IPS-NIHi11 (cell line): ENCODE data around the gene PIP.
"Not testable (repeated sequence)": the region's sequence is repeated elsewhere in the genome, so short reads cannot be mapped to it uniquely, and the experiment has no call there.

Experiments
- DNase-seq: peaks from one replicate; pipeline ENCODE4 v3.0.0; 2012; ENCODE audit warnings: mixed read lengths, low spot score

PIP gene, protein sequence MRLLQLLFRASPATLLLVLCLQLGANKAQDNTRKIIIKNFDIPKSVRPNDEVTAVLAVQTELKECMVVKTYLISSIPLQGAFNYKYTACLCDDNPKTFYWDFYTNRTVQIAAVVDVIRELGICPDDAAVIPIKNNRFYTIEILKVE

DNA sequence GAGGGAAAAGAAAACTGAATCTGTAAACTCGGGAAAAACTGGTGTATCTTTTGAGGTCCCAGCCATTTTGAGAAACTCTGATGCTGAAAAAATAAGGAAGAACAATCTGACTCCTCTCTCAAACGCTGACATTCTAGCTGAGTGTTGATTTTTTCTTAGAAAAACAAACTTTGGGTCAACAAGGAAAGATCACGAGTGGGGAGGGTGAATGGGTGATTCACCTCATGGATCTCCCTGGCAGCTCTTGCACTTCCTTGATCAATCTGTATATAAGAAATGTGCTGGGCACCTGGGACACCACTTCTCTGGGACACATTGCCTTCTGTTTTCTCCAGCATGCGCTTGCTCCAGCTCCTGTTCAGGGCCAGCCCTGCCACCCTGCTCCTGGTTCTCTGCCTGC lies at the start of gene PIP:
TSS of gene PIP (plus strand) at position 297 of the 400 bp plus-strand sequence. CDS start at position 337, 40 bp downstream.
- no peak for DNase-seq

DNA sequence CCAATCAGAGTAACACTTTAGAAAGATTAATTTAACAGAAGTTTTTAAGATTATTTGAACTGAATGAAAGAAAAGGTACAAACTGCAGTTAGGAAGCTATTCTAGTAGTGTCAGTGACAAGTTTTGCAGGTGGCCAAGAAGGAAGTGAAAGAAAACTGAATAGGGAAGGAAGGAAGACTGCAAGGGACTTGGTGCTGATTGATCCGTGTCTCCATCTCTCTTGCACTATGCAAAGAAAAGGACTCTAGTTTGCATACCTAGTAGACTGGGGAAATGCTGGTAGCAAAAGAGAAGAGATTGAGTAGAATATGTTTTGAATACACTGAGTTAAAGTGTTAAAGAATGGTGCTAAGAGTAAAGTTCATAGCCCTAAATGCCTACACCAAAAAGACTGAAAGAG lies 46.8 kb upstream of the PIP start:
- no peak for DNase-seq

DNA sequence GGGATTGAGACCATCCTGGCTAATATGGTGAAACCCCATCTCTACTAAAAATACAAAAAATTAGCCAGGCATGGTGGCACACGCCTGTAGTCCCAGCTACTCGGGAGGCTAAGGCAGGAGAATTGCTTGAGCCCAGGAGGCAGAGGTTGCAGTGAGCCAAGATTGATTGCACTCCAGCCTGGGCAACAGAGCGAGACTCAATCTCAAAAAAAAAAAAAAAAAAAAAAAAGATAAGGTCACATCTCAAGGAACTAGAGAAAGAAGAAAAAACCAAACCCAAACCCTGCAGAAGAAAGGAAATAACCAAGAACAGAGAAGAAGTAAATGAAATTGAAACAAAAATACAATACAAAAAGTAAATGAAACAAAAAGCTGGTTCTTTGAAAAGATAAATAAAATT lies 46.3 kb upstream of the PIP start:
- not testable (repeated sequence) for DNase-seq

DNA sequence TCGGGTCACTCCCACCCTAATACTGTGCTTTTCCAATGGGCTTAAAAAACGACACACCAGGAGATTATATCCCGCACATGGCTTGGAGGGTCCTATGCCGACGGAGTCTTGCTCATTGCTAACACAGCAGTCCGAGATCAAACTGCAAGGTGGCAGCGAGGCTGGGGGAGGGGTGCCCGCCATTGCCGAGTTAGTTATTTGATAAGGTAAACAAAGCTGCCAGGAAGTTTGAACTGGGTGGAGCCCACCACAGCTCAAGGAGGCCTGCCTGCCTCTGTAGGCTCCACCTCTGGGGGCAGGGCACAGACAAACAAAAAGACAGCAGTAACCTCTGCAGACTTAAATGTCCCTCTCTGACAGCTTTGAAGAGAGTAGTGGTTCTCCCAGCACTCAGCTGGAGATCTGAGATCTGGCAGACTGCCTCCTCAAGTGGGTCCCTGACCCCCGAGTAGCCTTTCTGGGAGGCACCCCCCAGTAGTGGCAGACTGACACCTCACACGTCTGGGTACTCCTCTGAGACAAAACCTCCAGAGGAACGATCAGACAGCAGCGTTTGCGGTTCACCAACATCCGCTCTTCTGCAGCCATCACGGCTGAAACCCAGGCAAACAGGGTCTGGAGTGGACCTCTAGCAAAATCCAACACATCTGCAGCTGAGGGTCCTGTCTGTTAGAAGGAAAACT lies 43.2 kb upstream of the PIP start:
- not testable (repeated sequence) for DNase-seq

DNA sequence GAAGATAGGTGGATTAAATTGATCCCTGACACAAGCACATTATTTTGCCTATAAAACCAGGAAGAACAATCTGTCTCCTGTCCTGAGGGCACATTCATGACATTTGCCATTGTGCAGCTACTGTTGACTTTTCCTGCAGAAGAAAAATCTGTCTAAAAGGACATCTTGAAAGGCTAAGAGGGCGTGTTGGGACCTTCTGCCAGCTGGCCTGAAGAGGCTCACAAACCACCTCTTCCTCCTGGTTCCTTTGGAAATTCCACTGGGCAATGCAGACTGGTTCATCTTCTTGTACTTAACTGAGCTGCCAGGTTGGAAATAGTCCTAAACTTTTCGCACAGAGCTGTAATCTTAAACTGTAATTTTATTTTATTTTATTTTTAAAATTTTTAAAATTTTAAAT lies 35.7 kb upstream of the PIP start:
- no peak for DNase-seq

DNA sequence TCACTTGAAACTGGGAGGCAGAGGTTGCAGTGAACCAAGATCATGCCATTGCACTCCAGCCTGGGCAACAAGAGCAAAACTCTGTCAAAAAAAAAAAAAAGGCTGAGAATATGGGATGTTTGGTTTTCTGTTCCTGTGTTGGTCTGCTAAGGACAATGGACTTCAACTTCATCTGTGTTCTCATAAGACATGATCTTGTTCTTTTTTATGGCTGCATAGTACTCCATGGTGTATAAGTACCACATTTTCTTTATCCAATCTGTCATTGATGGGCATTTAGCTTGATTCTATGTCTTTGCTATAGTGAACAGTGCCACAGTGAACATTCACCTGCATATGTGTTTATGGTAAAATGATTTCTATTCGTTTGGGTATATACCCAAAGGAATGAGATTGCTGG lies 32.3 kb upstream of the PIP start:
- DNase-seq: not testable (repeated sequence)

DNA sequence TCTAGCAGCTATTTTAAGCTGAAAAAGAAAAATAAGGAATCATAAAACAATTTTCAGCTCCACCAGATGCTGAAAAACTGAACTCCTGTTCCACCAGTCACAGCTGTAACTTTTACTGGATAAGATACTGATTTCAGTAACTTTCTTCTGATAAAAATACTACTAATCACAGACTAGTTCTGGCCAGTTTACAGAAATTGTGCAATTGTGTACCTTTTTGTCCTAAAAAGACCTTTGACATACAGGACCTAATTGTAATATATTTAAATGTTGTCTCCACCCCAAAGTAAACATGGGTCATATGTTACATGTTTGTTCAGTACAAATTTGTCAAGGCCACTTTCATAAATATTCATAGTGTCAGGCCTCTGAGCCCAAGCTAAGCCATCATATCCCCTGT lies 27.1 kb upstream of the PIP start:
- no peak for DNase-seq

DNA sequence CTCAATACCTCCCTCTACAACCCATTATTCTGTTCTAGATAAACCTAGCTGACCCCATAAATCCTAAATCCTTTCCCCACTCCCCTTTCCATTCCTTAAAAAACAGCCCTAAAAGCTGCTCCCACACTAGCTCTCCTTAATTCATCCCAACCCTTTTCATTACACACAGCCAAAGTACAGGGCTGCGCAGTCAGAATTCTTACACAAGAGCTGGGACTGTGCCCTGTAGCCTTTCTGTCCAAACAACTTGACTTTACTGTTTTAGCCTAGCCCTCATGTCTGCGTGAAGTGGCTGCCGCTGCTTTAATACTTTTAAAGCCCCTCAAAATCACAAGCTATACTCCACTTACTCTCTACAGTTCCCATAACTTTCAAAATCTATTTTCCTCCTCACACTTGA lies 23.9 kb upstream of the PIP start:
- not testable (repeated sequence) for DNase-seq

DNA sequence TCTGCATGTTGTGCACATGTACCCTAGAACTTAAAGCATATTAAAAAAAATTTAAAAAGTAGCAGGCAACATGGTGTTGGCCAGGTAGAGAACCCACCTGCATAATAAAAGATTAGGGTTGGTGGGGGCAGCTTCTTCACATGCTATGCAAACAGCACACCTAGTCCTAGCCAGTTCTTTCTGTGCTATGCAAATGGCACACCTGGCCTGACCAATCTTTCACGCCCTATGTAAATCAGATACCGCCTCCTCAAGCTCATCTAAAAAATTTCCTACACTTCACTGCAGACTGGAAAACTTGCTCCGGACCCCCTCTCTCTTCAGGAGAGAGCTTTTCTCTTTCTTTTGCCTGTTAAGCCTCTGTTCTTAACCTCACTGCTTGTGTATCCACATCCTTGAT lies 14.5 kb upstream of the PIP start:
- no peak for DNase-seq

DNA sequence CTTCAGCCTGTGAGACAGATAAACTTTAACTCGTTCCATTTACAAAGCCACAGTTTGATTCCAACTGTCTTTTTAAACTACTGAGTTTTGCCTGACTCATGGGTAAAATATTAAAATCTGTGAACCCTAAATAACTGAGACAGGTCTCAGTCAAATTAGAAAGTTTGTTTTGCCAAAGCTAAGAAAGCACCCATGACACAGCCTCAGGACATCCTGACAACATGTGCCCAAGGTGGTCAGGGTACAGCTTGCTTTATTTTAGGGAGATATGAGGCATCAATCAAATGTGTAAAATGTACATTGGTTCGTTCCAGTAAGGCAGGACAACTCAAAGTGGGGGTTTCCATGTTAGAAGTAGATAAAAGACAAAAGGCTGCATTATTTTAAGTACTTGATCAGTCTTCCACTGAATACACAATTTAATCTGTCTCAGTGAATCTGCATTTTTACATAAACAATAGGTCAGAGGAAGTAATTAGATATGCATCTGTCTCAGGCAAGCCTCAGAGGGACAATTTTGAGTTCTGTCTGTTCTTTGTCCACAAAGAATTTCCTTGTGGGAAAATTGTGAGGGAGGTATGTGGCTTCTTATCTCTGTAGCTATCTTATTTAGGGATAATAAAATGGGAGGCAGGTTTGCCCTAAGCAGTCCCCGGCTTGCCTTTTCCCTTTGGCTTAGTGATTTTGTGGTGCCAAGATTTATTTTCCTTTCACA lies 11.0 kb upstream of the PIP start:
- DNase-seq: no peak

DNA sequence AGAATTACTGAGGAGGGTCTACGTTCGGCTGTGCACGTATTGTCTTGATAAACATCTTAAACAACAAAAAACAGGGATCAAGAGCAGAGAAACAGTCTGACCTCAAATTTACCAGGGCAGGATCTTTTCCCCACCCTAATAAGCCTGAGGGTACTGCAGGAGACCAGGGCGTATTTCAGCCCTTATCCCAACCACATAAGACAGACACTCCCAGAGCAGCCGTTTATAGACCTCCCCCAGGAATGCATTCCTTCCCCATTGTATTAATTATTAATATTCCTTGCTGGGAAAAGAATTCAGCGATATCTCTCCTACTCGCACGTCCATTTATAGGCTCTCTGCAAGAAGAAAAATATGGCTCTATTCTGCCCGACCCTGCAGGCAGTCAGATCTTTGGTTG lies 8.6 kb upstream of the PIP start:
- not testable (repeated sequence) for DNase-seq

DNA sequence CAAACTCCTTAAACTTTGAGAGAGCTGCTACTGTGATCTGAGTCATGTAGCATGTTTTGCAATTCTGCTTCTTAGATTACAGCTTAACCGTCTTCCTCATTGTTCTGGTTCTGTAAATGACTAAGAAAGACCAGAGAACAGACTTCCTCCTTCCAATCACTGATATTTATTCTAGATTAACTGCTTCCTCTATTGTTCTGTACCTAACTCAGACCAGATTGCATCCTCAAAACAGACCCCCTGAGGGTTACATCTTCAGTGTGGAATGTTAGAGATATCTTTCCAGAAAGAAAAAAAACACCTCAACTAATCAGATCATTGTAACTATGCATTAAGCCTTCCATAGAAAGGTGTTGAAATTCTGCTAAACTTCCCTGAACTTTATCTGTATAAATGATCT lies 5.7 kb upstream of the PIP start:
- no peak for DNase-seq

DNA sequence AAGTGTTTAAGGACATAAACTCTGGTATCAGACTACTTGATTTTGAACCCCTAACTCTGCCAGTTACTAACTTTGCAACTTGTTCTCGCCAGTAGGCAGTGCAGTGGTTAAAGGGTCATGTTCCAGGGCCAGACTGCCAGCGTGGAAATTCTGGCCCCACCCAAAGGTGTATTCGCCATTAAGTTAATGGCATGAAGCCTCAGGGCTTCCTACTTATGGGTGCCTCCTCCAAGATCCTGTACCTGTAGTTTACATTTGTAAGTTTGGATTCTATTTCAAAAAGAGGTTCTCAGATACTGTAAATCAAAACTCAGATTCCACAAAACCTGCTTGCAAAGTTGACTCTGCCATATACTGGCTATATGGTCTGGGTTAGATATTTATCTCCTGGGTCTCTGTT lies 2.8 kb upstream of the PIP start:
- no peak for DNase-seq

DNA sequence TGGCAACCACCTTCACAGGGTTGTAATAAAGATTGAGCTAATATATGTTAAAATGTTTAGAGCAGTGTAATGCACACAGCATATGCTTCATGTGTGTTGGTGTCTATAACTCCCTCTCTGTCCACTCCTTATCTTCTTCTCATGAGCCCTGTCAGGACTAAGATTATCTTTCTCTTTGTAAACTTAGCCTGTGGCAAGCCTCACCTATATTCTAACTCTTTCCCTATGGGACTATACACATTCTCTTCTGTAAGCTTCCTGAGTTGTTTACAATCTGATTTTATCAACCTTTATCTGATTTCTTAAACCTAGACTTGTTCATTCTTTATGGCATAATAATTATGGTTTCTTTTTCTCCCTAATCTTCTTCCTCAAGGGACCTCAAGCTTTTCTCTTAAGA lies 2.4 kb upstream of the PIP start:
- DNase-seq: no peak

DNA sequence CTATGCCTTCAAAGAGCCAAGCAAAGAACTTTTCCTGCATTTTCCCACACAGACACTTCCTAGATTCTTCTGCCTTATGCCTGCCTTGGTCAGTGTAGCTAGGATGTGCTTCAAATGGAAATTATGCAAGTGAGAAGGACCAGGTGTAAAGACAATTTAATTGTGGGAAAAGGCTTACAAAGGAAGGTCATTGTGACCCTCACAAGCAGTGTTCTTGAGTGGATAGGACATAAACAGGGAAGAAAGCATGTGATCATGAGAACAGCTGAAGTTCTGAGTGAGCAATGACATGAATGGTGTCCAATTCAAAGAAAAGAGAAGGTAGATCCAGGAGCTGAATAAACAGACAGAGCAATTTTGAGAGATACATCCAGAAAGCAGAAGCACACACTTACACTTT lies 1.3 kb upstream of the PIP start:
- DNase-seq: no peak

DNA sequence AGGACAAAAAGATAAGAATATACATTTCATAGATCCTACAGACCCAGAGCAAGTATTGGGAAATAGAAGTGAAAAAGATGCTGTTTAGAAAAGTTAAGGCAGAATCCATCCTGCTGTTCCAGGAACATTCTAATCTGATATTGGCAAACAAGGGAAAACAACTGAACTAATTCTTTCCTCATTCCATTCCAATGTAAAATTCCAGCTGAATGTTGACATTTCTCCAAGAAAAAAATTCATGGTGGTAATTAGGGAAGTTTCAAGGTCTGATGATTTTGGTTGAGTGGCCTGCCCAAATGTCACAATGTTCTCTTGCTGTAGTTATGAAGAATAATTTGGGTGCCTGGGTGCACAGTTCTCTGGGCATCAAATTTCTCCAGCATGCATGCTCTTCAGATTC lies 15.2 kb downstream of the PIP start:
- no peak for DNase-seq

DNA sequence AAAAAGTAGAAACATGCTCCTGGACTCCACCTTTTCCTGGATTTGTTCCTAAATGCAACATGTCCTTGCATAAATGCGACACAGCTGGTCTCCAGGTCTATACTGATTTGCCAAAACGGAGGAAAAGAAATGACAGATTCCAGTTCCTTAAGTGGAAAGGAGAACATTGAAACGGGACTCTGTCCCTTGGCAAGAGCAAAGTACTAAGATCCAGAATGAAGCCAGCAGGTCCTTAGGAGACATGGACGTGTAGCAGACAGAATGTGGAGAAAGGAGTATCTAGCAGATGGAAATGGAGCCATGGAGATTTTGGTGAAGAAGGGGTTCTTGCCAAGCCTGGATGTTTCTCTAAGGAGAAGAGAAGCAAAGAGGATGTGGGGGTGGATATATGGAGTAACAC lies 16.2 kb downstream of the PIP start:
- DNase-seq: no peak

DNA sequence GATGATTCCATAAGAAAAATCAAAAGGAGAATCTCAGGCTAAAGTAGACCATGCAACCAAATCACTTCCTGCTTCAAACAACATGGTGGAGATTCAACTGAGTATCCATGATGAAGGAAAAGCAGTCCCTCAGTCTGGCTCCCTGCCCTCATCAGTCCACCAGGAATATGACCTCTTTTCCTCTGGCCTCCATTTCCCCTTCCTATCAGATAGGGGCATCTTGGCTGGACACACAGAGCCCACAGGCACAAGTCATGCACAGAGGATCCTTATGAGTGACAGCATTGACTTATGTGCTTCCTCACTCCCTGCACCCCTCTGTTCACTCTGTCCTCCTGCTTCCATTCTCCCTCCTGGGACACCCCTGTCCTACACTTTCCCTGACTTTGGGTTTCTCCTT lies 16.8 kb downstream of the PIP start:
- DNase-seq: no peak

DNA sequence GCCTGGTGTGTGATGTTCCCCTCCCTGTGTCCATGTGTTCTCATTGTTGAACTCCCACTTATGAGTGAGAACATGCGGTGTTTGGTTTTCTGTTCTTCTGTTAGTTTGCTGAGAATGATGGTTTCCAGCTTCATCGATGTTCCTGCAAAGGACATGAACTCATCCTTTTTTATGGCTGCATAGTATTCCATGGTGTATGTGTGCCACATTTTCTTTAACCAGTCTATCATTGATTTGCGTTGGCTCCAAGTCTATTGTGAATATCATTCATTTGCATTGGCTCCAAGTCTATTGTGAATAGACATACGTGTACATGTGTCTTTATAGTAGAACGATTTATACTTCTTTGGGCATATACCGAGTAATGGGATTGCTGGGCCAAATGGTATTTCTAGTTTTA lies 18.8 kb downstream of the PIP start:
- DNase-seq: not testable (repeated sequence)

DNA sequence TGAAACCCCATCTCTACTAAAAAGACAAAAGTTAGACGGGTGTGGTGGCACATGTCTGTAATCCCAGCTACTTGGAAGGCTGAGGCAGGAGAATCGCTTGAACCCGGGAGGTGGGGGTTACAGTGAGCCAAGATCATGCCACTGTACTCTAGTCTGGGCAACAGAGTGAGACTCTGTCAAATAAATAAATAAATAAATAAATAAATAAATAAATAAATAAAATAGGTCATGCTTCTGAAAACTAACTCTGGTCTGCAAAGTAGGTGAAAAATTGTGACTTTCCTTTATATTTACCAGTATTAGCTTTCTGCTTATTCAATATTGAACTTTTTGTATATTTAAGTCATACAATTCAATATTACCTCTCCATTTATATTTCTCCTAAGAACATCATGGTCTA lies 26.7 kb downstream of the PIP start:
- not testable (repeated sequence) for DNase-seq

DNA sequence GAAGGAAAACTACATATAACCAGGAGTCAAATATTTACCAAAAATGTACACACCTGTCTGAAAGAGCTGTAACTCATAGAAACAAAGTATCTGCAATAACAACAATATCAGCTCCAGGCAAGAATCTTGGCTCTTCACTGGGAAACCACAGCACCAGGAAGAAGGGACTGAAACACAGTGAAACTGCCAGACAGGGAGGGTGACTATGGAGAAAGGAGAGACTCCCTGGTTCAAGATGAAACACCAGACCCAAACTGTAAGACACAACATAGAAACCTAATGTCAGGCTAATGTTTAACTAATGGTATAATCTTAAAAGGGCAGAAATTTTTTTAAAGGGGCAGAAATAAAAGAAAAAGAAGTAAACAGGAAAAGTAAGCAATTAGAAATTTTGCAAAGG lies 39.8 kb downstream of the PIP start:
- no peak for DNase-seq

DNA sequence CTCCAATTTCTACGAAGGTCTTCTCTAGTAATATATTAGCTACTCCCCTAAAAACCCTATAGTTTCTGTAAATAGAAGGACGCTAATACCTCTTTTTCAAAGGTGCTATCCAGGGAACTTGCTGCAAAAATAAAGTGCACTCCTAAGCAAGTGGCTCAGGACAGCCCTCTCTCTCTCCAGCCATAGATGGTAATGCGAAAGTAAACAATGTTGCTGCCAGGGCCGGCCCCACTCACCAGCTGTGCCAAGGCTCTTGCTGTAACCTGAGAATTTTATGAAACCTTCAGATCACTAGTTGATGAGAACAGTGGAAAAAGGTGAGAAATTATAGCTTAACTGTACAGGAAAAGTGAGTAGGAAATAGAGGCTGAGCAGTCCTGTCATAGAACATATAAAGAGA lies 40.5 kb downstream of the PIP start:
- peak; percentile 38 for DNase-seq

DNA sequence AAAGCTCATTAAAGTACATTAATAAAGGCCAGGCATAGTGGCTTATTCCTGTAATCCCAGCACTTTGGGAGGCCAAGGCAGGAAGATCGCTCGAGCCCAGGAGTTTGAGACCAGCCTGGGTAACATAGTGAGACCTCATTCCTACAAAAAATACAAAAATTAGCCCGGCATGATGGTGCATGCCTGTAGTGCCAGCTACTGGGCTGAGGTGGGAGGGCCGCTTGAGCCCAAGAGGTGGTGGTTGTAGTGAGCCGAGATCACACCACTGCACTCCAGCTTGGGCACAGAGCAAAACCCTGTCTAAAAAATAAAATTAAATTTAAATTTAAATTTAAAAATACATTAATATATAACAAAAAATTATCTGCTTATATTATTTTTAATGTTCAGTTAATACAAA lies 44.3 kb downstream of the PIP start:
- DNase-seq: no peak
